IMR-90 (cell line): Measurements from ENCODE around the gene XPO4. TPM values are rescaled to one million over a fixed set of nuclear protein-coding genes. Genes with fewer than 3 reads are reported as not detected.

Source experiments
- BHLHE40 ChIP-seq: fragments of 150-350 bp; IDR thresholded peaks from 2 replicates; pipeline ENCODE4 v1.6.1; 2016; ENCODE audit warnings: mild to moderate bottlenecking, low read depth, low read length
- FOS ChIP-seq: fragments of 150-350 bp; IDR thresholded peaks from 2 replicates; pipeline ENCODE4 v1.6.1; 2016; ENCODE audit warnings: low read depth, low read length
- MXI1 ChIP-seq: IDR thresholded peaks from 2 replicates; pipeline ENCODE4 v1.6.1; 2012; ENCODE audit warnings: low read depth, mild to moderate bottlenecking, low read length, moderate library complexity, borderline replicate concordance
- polyA plus RNA-seq, 3 experiments: library from polyadenylated mRNA; depleted of rRNA; stranded (reverse); fragments of >200 nt; gene quantifications; 2 replicates each; pipeline ENCODE4 v1.2.3, GENCODE V29; 2012; ENCODE audit warnings: low replicate concordance in 1 of 3
- total RNA-seq: library from RNA; depleted of rRNA; stranded (reverse); fragments of >200 nt; gene quantifications from 2 replicates; pipeline ENCODE4 v1.2.3, GENCODE V29; 2012

The XPO4 gene
- total and polyA plus RNA-seq, 2 of the 4 experiments (the other 2 are of a cell fraction), result 5.0 to 21.1 TPM

DNA sequence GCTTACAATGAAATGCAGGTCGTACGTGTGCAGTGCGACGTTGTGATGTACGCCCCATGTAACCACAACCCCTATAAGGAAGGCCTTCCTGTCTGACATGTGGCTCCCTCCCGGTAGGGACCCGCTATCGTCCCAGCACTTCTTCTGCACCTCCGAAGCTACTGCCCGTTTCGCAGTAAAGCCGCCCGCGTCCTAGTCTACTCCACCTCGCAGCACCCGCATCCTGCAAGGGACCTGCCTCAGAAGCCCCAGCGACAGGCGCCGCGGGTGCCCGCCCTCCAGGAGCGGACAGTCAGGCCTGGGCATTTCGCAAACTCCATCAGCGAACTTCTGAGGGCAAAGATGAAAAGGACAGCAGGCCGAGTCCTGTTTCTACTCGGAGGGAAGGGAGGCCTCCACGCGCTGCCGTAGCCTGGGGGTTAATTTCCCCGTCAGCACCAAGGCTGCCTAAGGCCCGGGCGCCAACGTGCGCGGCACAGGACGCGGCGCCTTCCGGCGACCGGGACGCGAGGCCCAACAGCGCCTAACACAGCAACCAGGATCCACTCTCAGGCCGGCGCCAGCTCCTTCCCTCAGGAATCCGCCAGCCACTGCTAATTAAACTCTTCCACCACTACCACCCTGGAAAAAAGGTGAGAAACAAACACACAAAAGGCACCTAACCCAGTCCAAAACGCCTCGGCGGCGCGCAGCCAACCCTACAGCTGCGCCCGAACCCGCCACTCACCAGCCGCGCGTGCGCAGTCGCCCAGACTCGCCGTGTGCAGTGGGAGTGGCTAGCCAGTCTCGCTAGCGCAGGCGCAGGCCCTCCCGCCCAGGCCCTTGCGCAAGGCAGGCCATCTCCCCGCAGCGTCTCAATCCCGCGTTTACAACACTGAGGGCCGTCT, 129.1 kb downstream of the XPO4 start, which contains the start of gene EEF1AKMT1 (continued):
- TF ChIP-seq MXI1 (no peak), BHLHE40 (no peak), FOS (no peak)
